ENCODE data around the gene RAB3IL1.

Gene RAB3IL1, protein sequence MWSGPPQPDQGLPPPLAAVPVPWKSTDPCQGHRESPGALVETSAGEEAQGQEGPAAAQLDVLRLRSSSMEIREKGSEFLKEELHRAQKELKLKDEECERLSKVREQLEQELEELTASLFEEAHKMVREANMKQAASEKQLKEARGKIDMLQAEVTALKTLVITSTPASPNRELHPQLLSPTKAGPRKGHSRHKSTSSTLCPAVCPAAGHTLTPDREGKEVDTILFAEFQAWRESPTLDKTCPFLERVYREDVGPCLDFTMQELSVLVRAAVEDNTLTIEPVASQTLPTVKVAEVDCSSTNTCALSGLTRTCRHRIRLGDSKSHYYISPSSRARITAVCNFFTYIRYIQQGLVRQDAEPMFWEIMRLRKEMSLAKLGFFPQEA

GRCh38 chr11:61917334-61918109 lies at the start of gene RAB3IL1:
RAB3IL1 (minus strand) TSS chr11:61917566; CDS start chr11:61917367, 199 bp downstream.
- no peak within 1 kb of the TSS for H3K27ac ChIP-seq (ENCODE audit: extremely low read depth, low read depth, low read length)
- no peaks in the 10 kb centered on the region for H3K36me3 ChIP-seq (ENCODE audit: control insufficient read depth in 2 of 2, insufficient read depth in 1 of 2, low read length in 2 of 2)
- ChIA-PET POLR2A (interaction anchor here (0.6 kb wide), 1 partner anchor 555 kb away, joined by 4 read pairs; no protein-coding TSS in a partner anchor), CTCF (interaction anchor here (0.9 to 1.7 kb wide), 4 partner anchors 16 to 136 kb away, joined by 3 to 8 read pairs (median 4); partner anchors contain the start of gene BEST1)
- H3K9me3 ChIP-seq (ENCODE audit: control insufficient read depth, insufficient read depth, low read depth, low read length) = no peaks in the 10 kb centered on the region
- peak within 1 kb of the TSS; percentile 35 for H3K4me3 ChIP-seq (ENCODE audit: low read depth, low read length)
- no peaks in the 10 kb centered on the region for H3K4me1 ChIP-seq (ENCODE audit: control insufficient read depth, insufficient read depth, low read length)
- TF ChIP-seq GLIS1 (tag by site-specific recombination; IDR thresholded peaks at IDR 0.05) = peak; percentile 46; the same call in 1 of the 2 replicates
- no peak for TF ChIP-seq ZNF292 (tag by site-specific recombination; IDR thresholded peaks at IDR 0.05; ENCODE audit: borderline replicate concordance, low read depth)
- no peak for TF ChIP-seq TSHZ1 (tag by site-specific recombination; IDR thresholded peaks at IDR 0.05; ENCODE audit: borderline replicate concordance)
- no peak for TF ChIP-seq ZNF530 (tag by site-specific recombination; IDR thresholded peaks at IDR 0.05; ENCODE audit: low read depth)
- no peak for TF ChIP-seq ZNF214 (tag by site-specific recombination; IDR thresholded peaks at IDR 0.05; ENCODE audit: borderline replicate concordance)
- no peak for TF ChIP-seq ZNF302 (tag by site-specific recombination; IDR thresholded peaks at IDR 0.05; ENCODE audit: low read depth)
- TF ChIP-seq ZNF391 (tag by site-specific recombination; IDR thresholded peaks at IDR 0.05; ENCODE audit: borderline replicate concordance, low read depth) = peak; percentile 45; the same call in 1 of the 2 replicates
- no peak for TF ChIP-seq HOXD13 (CRISPR knock-in tag; IDR thresholded peaks at IDR 0.05; ENCODE audit: borderline replicate concordance)
- TF ChIP-seq ZIC2 (tag by site-specific recombination; IDR thresholded peaks at IDR 0.05) = peak; percentile 21; the same call in 1 of the 2 replicates
- TF ChIP-seq ZNF132 (tag by site-specific recombination; IDR thresholded peaks at IDR 0.05; ENCODE audit: borderline replicate concordance) = no peak
- TF ChIP-seq EGR2 (tag by site-specific recombination; IDR thresholded peaks at IDR 0.05; ENCODE audit: low read depth) = 0 out of 2 replicates have a peak, but pooled peaks have one; percentile 14
- TF ChIP-seq SP3 (tag by site-specific recombination; IDR thresholded peaks at IDR 0.05) = peak; percentile 69
- no peak for TF ChIP-seq ZNF121 (tag by site-specific recombination; IDR thresholded peaks at IDR 0.05)
- TF ChIP-seq ZNF621 (tag by site-specific recombination; IDR thresholded peaks at IDR 0.05) = no peak
- TF ChIP-seq ZNF629 (tag by site-specific recombination; IDR thresholded peaks at IDR 0.05) = no peak
- no peak for TF ChIP-seq ZNF707 (tag by site-specific recombination; IDR thresholded peaks at IDR 0.05)
- TF ChIP-seq, protein P1, sequence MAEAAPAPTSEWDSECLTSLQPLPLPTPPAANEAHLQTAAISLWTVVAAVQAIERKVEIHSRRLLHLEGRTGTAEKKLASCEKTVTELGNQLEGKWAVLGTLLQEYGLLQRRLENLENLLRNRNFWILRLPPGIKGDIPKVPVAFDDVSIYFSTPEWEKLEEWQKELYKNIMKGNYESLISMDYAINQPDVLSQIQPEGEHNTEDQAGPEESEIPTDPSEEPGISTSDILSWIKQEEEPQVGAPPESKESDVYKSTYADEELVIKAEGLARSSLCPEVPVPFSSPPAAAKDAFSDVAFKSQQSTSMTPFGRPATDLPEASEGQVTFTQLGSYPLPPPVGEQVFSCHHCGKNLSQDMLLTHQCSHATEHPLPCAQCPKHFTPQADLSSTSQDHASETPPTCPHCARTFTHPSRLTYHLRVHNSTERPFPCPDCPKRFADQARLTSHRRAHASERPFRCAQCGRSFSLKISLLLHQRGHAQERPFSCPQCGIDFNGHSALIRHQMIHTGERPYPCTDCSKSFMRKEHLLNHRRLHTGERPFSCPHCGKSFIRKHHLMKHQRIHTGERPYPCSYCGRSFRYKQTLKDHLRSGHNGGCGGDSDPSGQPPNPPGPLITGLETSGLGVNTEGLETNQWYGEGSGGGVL (tag by site-specific recombination; IDR thresholded peaks at IDR 0.05) = no peak; the same call in 1 of the 2 replicates
- no peak for TF ChIP-seq ZSCAN18 (tag by site-specific recombination; IDR thresholded peaks at IDR 0.05)
- no peak for TF ChIP-seq ELK4 (IDR thresholded peaks at IDR 0.05; ENCODE audit: borderline replicate concordance, low read depth, low read length)
- TF ChIP-seq ZNF791 (tag by site-specific recombination; IDR thresholded peaks at IDR 0.05) = no peak
- TF ChIP-seq ZBTB8A (tag by site-specific recombination; IDR thresholded peaks at IDR 0.05) = peak; percentile 27; the same call in 1 of the 2 replicates
- TF ChIP-seq ZNF175 (tag by site-specific recombination; IDR thresholded peaks at IDR 0.05) = no peak
- TF ChIP-seq, protein P2, sequence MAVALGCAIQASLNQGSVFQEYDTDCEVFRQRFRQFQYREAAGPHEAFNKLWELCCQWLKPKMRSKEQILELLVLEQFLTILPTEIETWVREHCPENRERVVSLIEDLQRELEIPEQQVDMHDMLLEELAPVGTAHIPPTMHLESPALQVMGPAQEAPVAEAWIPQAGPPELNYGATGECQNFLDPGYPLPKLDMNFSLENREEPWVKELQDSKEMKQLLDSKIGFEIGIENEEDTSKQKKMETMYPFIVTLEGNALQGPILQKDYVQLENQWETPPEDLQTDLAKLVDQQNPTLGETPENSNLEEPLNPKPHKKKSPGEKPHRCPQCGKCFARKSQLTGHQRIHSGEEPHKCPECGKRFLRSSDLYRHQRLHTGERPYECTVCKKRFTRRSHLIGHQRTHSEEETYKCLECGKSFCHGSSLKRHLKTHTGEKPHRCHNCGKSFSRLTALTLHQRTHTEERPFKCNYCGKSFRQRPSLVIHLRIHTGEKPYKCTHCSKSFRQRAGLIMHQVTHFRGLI (tag by site-specific recombination; IDR thresholded peaks at IDR 0.05) = no peak
- TF ChIP-seq ZNF654 (tag by site-specific recombination; IDR thresholded peaks at IDR 0.05; ENCODE audit: low read depth) = no peak
- TF ChIP-seq KLF16 (tag by site-specific recombination; IDR thresholded peaks at IDR 0.05) = peak; percentile 31; the same call in 1 of the 2 replicates
- TF ChIP-seq ZBTB48 (tag by site-specific recombination; IDR thresholded peaks at IDR 0.05) = peak; percentile 64; the same call in 1 of the 2 replicates
